HG03095 (cell line): ENCODE data around the gene ZYX.
"Not testable (repeated sequence)": the region's sequence is repeated elsewhere in the genome, so short reads cannot be mapped to it uniquely, and the experiment has no call there.

Source experiments
- ATAC-seq: cut with Tn5 transposase; IDR thresholded peaks from one replicate; pipeline ENCODE4 v1.9.1; 2021; ENCODE audit warnings: moderate library complexity; ENCODE audit not compliant: unreplicated experiment

The ZYX gene

GRCh38 chr7:143384661-143385631 lies 3.8 kb downstream of the ZYX start:
- no peak for ATAC-seq

- no peak for ATAC-seq
Measured at GRCh38 chr7:143385891-143386781, 5.0 kb downstream of the ZYX start.

- ATAC-seq: no peak
Measured at GRCh38 chr7:143387156-143387975, 6.2 kb downstream of the ZYX start.

GRCh38 chr7:143388051-143388450 lies 6.9 kb downstream of the ZYX start:
- ATAC-seq: no peak

- no peak for ATAC-seq
Measured at GRCh38 chr7:143388491-143389101, 7.5 kb downstream of the ZYX start.

GRCh38 chr7:143389316-143390103 lies 8.4 kb downstream of the ZYX start:
- ATAC-seq: no peak

- no peak for ATAC-seq
Measured at GRCh38 chr7:143390104-143390772, 9.1 kb downstream of the ZYX start.

GRCh38 chr7:143390773-143391317 lies 9.7 kb downstream of the ZYX start:
- no peak for ATAC-seq

- ATAC-seq: no peak
Measured at GRCh38 chr7:143391462-143392404, 10.6 kb downstream of the ZYX start.

GRCh38 chr7:143392427-143392826 lies 11.3 kb downstream of the ZYX start:
- not testable (repeated sequence) for ATAC-seq

GRCh38 chr7:143392875-143393266 lies 11.7 kb downstream of the ZYX start:
- no peak for ATAC-seq

- ATAC-seq: no peak
Measured at GRCh38 chr7:143393267-143394041, 12.3 kb downstream of the ZYX start.

GRCh38 chr7:143394068-143394467 lies 12.9 kb downstream of the ZYX start:
- no peak for ATAC-seq

- no peak for ATAC-seq
Measured at GRCh38 chr7:143394777-143395176, 13.6 kb downstream of the ZYX start.

- ATAC-seq: no peak
Measured at GRCh38 chr7:143395187-143396149, 14.3 kb downstream of the ZYX start.

- ATAC-seq: no peak
Measured at GRCh38 chr7:143396182-143396581, 15.0 kb downstream of the ZYX start.
